ENCODE results near the gene KDM4B. TPM values are rescaled to one million over a fixed set of nuclear protein-coding genes. Genes with fewer than 3 reads are reported as not detected.

KDM4B gene
- total and polyA plus RNA-seq, 2 donors (not counting 1 experiment from before 2014, with no cell fraction given), result 6.4 to 14.4 TPM

DNA sequence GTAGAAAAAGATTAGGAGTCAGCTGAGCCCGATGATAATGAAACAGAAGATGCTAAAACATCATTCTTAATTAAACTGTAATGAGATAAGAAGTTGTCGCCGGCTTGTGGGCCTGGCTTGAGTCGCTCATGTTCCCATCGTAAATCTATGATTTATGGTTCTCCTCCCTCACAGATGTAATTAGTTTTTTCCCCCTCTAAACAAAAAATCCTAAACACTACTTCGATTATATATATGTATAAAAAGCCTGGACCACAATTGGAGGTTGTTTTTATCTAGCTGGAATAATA is 220.3 kb downstream of the KDM4B start:
- Histone ChIP-seq H3K9ac (ENCODE audit: insufficient read depth, low read length) (no peak overlapping the region), H3K4me1 (ENCODE audit: control insufficient read depth, extremely low read depth, insufficient read depth, low read length) (peaks cover 3% of the 10 kb centered on the region), H2AFZ (ENCODE audit: low read length) (peak overlapping the region; percentile 14), H3K4me3 (replicated peaks in 1 of 4; ENCODE audit: control extremely low read depth in 1 of 4, insufficient read depth in 1 of 4, low read depth in 3 of 4, low read length in 4 of 4) (no peak overlapping the region), H4K20me1 (ENCODE audit: control insufficient read depth, extremely low read depth, insufficient read depth, low read length) (no peaks in the 10 kb centered on the region), H3K79me2 (ENCODE audit: control insufficient read depth, insufficient read depth, low read length) (no peaks in the 10 kb centered on the region), H3K36me3 (ENCODE audit: control insufficient read depth, insufficient read depth, low read length) (no peaks in the 10 kb centered on the region), H3K9me3 (ENCODE audit: control insufficient read depth, insufficient read depth, low read depth, low read length) (no peaks in the 10 kb centered on the region), H3K27ac (ENCODE audit: insufficient read depth, low read length) (no peak overlapping the region), H3K27me3 (ENCODE audit: control insufficient read depth, insufficient read depth, low read length) (no peaks in the 10 kb centered on the region), H3K4me2 (ENCODE audit: extremely low read depth, insufficient read depth, low read length) (no peak overlapping the region)
- no peak for TF ChIP-seq EZH2 (IDR thresholded peaks at IDR 0.05; ENCODE audit: low read length, missing control alignments)
- TF ChIP-seq, protein P1, sequence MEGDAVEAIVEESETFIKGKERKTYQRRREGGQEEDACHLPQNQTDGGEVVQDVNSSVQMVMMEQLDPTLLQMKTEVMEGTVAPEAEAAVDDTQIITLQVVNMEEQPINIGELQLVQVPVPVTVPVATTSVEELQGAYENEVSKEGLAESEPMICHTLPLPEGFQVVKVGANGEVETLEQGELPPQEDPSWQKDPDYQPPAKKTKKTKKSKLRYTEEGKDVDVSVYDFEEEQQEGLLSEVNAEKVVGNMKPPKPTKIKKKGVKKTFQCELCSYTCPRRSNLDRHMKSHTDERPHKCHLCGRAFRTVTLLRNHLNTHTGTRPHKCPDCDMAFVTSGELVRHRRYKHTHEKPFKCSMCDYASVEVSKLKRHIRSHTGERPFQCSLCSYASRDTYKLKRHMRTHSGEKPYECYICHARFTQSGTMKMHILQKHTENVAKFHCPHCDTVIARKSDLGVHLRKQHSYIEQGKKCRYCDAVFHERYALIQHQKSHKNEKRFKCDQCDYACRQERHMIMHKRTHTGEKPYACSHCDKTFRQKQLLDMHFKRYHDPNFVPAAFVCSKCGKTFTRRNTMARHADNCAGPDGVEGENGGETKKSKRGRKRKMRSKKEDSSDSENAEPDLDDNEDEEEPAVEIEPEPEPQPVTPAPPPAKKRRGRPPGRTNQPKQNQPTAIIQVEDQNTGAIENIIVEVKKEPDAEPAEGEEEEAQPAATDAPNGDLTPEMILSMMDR (conservative IDR thresholded peaks at IDR 0.05 in 1 of 2, IDR thresholded peaks at IDR 0.05 in 1 of 2; ENCODE audit: low read depth in 1 of 2, low read length in 2 of 2), result no peak
- no peak for DNase-seq (ENCODE audit: low read depth in 2 of 2)

DNA sequence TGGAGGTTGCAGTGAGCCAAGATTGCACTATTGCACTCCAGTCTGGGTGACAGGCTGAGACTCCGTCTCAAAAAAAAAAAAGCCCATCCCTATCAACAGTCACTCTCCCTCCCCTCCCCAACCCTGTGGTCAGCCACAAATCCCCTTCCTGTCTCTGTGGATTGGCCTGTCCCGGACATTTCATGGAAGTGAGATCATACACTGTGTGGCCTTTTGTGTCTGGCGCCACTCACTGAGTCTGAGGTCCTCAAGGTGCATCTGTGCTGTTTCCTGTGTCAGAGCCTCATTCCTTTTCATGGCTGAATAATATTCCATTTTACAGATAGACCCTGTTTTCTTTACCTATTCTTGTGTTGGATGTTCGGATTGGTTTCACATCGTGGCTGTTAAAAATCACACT is 222.2 kb downstream of the KDM4B start:
- TF ChIP-seq, protein P1 (conservative IDR thresholded peaks at IDR 0.05 in 1 of 2, IDR thresholded peaks at IDR 0.05 in 1 of 2; ENCODE audit: low read depth in 1 of 2, low read length in 2 of 2), result no peak
- TF ChIP-seq EZH2 (IDR thresholded peaks at IDR 0.05; ENCODE audit: low read length, missing control alignments), result no peak
- H3K79me2 ChIP-seq (ENCODE audit: control insufficient read depth, insufficient read depth, low read length), result no peaks in the 10 kb centered on the region
- DNase-seq (ENCODE audit: low read depth in 2 of 2), result peak in 1 of 2 donors; percentile 59

DNA sequence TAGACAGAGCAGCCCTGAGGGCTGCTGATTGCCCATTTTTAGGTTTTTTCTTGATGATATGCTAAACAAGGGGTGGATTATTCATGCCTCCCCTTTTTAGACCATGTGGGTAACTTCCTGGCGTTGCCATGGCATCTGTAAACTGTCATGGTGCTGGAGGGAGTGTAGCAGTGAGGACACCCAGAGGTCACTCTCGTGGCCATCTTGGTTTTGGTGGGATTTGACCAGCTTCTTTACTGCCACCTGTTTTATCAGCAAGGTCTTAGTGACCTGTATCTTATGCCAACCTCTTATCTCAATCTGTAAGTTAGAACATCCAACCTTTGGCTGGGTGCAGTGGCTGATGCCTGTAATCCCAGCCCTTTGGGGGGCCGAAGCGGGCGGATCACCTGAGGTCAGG is 223.7 kb downstream of the KDM4B start:
- no peak for DNase-seq (ENCODE audit: low read depth in 2 of 2)
- Histone ChIP-seq H3K27me3 (ENCODE audit: control insufficient read depth, insufficient read depth, low read length) (no peaks in the 10 kb centered on the region), H3K27ac (ENCODE audit: insufficient read depth, low read length) (no peak overlapping the region), H3K36me3 (ENCODE audit: control insufficient read depth, insufficient read depth, low read length) (no peaks in the 10 kb centered on the region), H3K9ac (ENCODE audit: insufficient read depth, low read length) (no peak overlapping the region), H3K79me2 (ENCODE audit: control insufficient read depth, insufficient read depth, low read length) (no peaks in the 10 kb centered on the region), H3K9me3 (ENCODE audit: control insufficient read depth, insufficient read depth, low read depth, low read length) (no peaks in the 10 kb centered on the region), H2AFZ (ENCODE audit: low read length) (no peak overlapping the region), H3K4me1 (ENCODE audit: control insufficient read depth, extremely low read depth, insufficient read depth, low read length) (no peaks in the 10 kb centered on the region), H4K20me1 (ENCODE audit: control insufficient read depth, extremely low read depth, insufficient read depth, low read length) (no peaks in the 10 kb centered on the region), H3K4me3 (replicated peaks in 1 of 4; ENCODE audit: control extremely low read depth in 1 of 4, insufficient read depth in 1 of 4, low read depth in 3 of 4, low read length in 4 of 4) (no peak overlapping the region), H3K4me2 (ENCODE audit: extremely low read depth, insufficient read depth, low read length) (no peak overlapping the region)
- TF ChIP-seq EZH2 (IDR thresholded peaks at IDR 0.05; ENCODE audit: low read length, missing control alignments), result no peak
- TF ChIP-seq, protein P1 (conservative IDR thresholded peaks at IDR 0.05 in 1 of 2, IDR thresholded peaks at IDR 0.05 in 1 of 2; ENCODE audit: low read depth in 1 of 2, low read length in 2 of 2), result no peak

More for the DNA sequence above, 222.2 kb downstream of the KDM4B start:
- H3K27me3 ChIP-seq (ENCODE audit: control insufficient read depth, insufficient read depth, low read length), result no peaks in the 10 kb centered on the region
- H3K4me1 ChIP-seq (ENCODE audit: control insufficient read depth, extremely low read depth, insufficient read depth, low read length), result peaks cover 3% of the 10 kb centered on the region
- no peaks in the 10 kb centered on the region for H4K20me1 ChIP-seq (ENCODE audit: control insufficient read depth, extremely low read depth, insufficient read depth, low read length)
- H3K9me3 ChIP-seq (ENCODE audit: control insufficient read depth, insufficient read depth, low read depth, low read length), result no peaks in the 10 kb centered on the region
- no peak overlapping the region for H3K4me3 ChIP-seq (replicated peaks in 1 of 4; ENCODE audit: control extremely low read depth in 1 of 4, insufficient read depth in 1 of 4, low read depth in 3 of 4, low read length in 4 of 4)
- no peak overlapping the region for H3K9ac ChIP-seq (ENCODE audit: insufficient read depth, low read length)
- H2AFZ ChIP-seq (ENCODE audit: low read length), result no peak overlapping the region
- H3K27ac ChIP-seq (ENCODE audit: insufficient read depth, low read length), result no peak overlapping the region
- no peaks in the 10 kb centered on the region for H3K36me3 ChIP-seq (ENCODE audit: control insufficient read depth, insufficient read depth, low read length)
- no peak overlapping the region for H3K4me2 ChIP-seq (ENCODE audit: extremely low read depth, insufficient read depth, low read length)
